SK-MEL-5 (cell line): ENCODE measurements around the gene UNC79. TPM values are rescaled to one million over a fixed set of nuclear protein-coding genes. Genes with fewer than 3 reads are reported as not detected.
"Not testable (repeated sequence)": the region's sequence is repeated elsewhere in the genome, so short reads cannot be mapped to it uniquely, and the experiment has no call there.

Source experiments
- DNase-seq: peaks from one replicate; pipeline ENCODE4 v3.0.0-alpha.2; 2016; ENCODE audit warnings: low read depth, low spot score
- in situ Hi-C: cut with HindIII; loops from 2 replicates; pipeline ENCODE4 v1.10.0; 2016; ENCODE audit warnings: low sequenced_read_pairs, high pct_unique_total_duplicates, low pct_unique_long_range_greater_than_20kb
- polyA plus RNA-seq, 2 experiments: library from polyadenylated mRNA; depleted of rRNA; stranded (reverse); fragments of >200 nt; gene quantifications; 2 replicates each; pipeline ENCODE4 v1.2.3, GENCODE V29; 2015
- total RNA-seq: library from RNA; depleted of rRNA; stranded (reverse); fragments of >200 nt; shearing (Covaris generic); gene quantifications from 2 replicates; pipeline ENCODE4 v1.2.3, GENCODE V29; 2014; rRNA removed

The UNC79 gene
- total RNA-seq, result 1.2 and 1.5 TPM in 2 replicates
- 0.68 and 0.99 TPM in 2 replicates for polyA plus RNA-seq (2015; cell fraction: cytosol; rRNA removed)
- polyA plus RNA-seq (2015; cell fraction: nucleus; rRNA removed), result 2.8 and 3.3 TPM in 2 replicates

- in situ Hi-C loops, result no loop called here
- DNase-seq, result no peak
Measured at GRCh38 chr14:93430315-93431035, at the start of gene UNC79. Gene UNC79, plus strand, starts transcription at chr14:93430939. Its CDS starts 91 bp downstream, at chr14:93431030.

GRCh38 chr14:93381644-93382043, 49.1 kb upstream of the UNC79 start:
- DNase-seq, result no peak
- in situ Hi-C loops, result no loop called here

- DNase-seq, in situ Hi-C loops: not testable (repeated sequence)
Measured at GRCh38 chr14:93384256-93384655, 46.5 kb upstream of the UNC79 start.

GRCh38 chr14:93395231-93395630, 35.5 kb upstream of the UNC79 start:
- in situ Hi-C loops, result no loop called here
- no peak for DNase-seq

- in situ Hi-C loops, result no loop called here
Measured at GRCh38 chr14:93396456-93396855, 34.3 kb upstream of the UNC79 start.

GRCh38 chr14:93398491-93398890, 32.2 kb upstream of the UNC79 start:
- no peak for DNase-seq
- in situ Hi-C loops, result no loop called here

More at GRCh38 chr14:93396456-93396855, 34.3 kb upstream of the UNC79 start:
- no peak for DNase-seq

GRCh38 chr14:93402951-93403350, 27.8 kb upstream of the UNC79 start:
- in situ Hi-C loops, result no loop called here
- no peak for DNase-seq

- DNase-seq, result no peak
- in situ Hi-C loops, result no loop called here
Measured at GRCh38 chr14:93410021-93410420, 20.7 kb upstream of the UNC79 start.

- DNase-seq, result no peak
- in situ Hi-C loops, result no loop called here
Measured at GRCh38 chr14:93410893-93411292, 19.8 kb upstream of the UNC79 start.

GRCh38 chr14:93425136-93425535, 5.6 kb upstream of the UNC79 start:
- in situ Hi-C loops, DNase-seq: not testable (repeated sequence)

GRCh38 chr14:93426750-93427149, 4.0 kb upstream of the UNC79 start:
- in situ Hi-C loops, result no loop called here
- DNase-seq, result no peak

GRCh38 chr14:93431036-93431670, 414 bp downstream of the UNC79 start:
- in situ Hi-C loops, result no loop called here
- peak; percentile 13 for DNase-seq

GRCh38 chr14:93454224-93454623, 23.5 kb downstream of the UNC79 start:
- in situ Hi-C loops, result no loop called here
- no peak for DNase-seq

GRCh38 chr14:93456356-93456755, 25.6 kb downstream of the UNC79 start:
- in situ Hi-C loops, result no loop called here

GRCh38 chr14:93458234-93458633, 27.5 kb downstream of the UNC79 start:
- DNase-seq, result no peak
- in situ Hi-C loops, result no loop called here

More at GRCh38 chr14:93456356-93456755, 25.6 kb downstream of the UNC79 start:
- DNase-seq, result no peak

- in situ Hi-C loops, result no loop called here
- no peak for DNase-seq
Measured at GRCh38 chr14:93462479-93462878, 31.7 kb downstream of the UNC79 start.

GRCh38 chr14:93464271-93464670, 33.5 kb downstream of the UNC79 start:
- DNase-seq, result no peak
- in situ Hi-C loops, result no loop called here

- in situ Hi-C loops, result no loop called here
- DNase-seq, result no peak
Measured at GRCh38 chr14:93475471-93475870, 44.7 kb downstream of the UNC79 start.

GRCh38 chr14:93476305-93476704, 45.6 kb downstream of the UNC79 start:
- DNase-seq, result no peak
- in situ Hi-C loops, result no loop called here
